GM19043 (cell line): Measurements from ENCODE around the gene MAMDC4.

Source experiments
- ATAC-seq: cut with Tn5 transposase; IDR thresholded peaks from one replicate; pipeline ENCODE4 v1.9.1; 2021; ENCODE audit warnings: low read depth; ENCODE audit not compliant: unreplicated experiment

Gene MAMDC4

DNA sequence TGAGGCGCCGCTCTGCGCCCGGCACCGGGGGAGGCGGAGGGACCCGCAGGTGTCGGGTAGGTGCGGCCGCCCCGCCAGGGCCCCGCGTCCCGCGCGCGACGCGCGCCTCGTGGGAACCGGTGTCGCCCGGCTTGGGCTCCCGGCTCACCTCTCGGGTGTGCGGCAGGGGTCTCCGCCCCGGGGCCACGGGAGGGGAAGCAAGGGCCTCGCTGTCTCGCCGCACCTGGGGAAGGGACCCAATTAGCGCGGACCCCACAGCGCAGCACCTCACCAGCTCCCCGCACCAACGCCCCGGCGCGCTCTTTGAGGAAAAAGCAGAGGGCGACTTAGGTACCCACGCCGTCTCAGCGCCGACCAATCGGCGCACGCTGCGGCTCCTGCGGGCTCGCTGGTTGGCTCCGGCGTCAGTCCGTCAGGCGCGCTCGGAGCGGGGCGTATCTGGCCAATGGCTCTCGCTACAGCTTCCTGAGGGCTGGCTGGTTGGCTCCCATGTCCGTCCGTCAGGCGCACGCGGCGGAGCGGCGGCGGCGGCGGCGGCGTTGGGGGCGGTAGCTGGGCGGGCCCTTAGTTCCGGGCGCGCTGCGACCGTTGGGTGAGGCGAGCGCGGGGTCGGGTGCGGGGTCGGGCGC is 33.9 kb downstream of the MAMDC4 start, which contains the start of gene TRAF2:
Gene TRAF2 (plus strand): TSS at position 567 of the 629 bp plus-strand sequence. CDS start 12,225 bp downstream, outside the sequence.
- peak; percentile 83 for ATAC-seq

GRCh38 chr9:136886610-136887597 is 34.8 kb downstream of the MAMDC4 start:
- ATAC-seq = no peak

DNA sequence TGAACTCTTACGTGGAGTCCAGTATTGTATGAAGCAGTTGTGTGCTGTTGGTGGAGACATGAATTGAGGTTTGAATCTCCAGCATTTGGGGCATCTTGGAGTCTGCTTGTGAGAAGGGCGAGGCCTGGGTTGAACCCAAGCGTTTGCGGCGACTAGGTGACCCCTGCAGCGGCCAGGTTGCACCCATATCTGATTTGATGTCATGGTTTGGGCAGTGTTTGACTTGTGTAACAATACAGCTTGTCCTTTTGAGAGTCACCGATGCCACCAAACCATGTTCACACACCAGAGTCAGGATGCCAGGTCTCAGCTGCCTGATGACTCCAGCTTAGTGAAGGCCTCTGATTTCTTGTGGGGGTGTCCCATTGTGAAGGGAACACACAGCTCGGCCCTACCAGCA is 36.3 kb downstream of the MAMDC4 start:
- ATAC-seq = no peak

- ATAC-seq = no peak
Observed at GRCh38 chr9:136889858-136890257, 37.7 kb downstream of the MAMDC4 start.

DNA sequence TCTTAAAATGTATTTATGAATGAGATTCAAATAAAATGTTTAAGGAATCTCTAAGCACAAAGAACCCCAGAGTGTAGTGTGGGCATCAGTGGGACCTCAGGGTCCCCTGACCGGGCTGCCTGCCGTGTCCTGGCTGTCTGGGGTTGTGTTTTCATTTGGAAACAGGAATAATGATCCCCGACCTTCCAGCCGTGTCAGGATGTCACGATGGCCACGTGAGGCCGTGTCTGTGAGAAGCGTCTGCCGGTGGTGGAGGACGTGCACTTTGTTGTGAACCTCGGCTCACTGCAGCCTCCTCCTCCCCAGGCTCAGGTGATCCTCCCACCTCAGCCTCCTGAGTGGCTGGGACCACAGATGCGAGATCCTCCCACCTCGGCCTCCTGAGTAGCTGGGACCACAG is 38.5 kb downstream of the MAMDC4 start:
- no peak for ATAC-seq

GRCh38 chr9:136896027-136896426 is 43.9 kb downstream of the MAMDC4 start:
- no peak for ATAC-seq

GRCh38 chr9:136898483-136899100 is 46.4 kb downstream of the MAMDC4 start:
- no peak for ATAC-seq

- no peak for ATAC-seq
Observed at GRCh38 chr9:136899196-136899595, 47.0 kb downstream of the MAMDC4 start.

- no peak for ATAC-seq
Observed at GRCh38 chr9:136900556-136900955, 48.4 kb downstream of the MAMDC4 start.

DNA sequence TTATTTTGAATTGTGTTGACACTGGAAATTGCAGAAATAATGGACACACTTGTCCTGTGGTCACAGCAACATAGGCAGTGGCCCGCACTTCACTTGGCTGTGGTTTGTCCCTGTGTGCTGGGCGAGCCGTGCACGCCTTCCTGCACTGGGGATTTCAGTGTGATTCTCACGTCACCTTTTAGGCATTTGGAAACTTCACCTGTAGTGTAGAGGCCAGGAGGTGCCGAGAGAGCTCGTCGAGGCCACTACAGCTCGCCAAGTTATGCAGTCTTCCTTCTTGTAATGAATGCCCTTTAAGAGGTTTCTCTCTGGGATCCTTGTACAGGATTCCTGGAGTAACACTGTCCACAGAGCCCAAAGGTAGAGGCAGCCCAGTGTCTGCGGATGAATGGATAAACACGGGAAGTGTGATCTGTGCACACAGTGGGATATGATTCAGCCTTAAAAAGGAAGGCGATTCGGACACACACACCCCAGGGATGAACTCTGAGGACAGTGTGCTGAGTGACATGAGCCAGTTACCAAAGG is 48.9 kb downstream of the MAMDC4 start:
- no peak for ATAC-seq

- ATAC-seq = no peak
Observed at GRCh38 chr9:136901516-136902258, 49.5 kb downstream of the MAMDC4 start.

DNA sequence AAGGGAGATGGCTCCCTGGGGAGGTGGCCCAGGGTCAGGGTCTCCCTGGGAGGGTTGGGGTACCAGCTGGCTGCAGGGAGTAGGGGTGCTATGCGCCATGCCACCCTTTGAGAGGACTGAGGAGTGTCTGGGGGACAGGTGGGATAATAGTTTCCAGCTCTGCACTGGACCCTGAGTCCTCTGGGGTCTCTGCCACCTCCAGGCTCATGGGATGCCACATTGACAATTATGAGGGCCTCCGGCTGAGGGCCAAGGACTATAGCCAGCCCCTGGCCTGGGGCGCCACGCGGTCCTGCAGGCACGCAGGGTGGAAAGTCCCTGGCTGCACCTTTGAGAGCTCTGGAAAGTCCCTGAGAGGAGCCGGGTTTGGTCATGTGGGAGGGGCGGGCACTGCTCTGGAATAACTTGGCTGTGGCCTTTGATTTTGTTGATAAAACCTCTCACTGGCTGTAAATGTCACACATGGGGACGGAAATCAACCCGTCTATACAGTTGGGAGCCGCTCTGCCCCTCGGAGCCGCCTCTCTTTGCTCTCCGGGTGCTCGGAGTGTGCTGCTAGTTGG is 50.2 kb downstream of the MAMDC4 start:
- ATAC-seq = no peak

GRCh38 chr9:136903041-136903554 is 51.0 kb downstream of the MAMDC4 start:
- ATAC-seq = no peak

DNA sequence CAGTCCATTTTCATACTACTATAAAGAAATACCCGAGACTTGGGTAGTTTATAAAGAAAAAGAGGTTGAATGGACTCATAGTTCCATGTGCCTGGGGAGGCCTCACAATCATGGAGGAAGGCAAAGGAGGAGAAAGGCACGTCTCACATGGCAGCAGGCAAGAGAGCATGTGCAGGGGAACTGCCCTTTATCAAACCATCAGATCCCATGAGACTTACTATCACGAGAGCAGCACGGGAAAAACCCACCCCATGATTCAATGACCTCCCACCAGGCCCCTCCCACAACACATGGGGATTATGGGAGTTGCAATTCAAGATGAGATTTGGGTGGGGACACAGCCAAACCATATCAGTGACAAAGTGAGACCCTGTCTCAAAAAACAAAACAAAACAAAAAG is 54.1 kb downstream of the MAMDC4 start:
- ATAC-seq = no peak

DNA sequence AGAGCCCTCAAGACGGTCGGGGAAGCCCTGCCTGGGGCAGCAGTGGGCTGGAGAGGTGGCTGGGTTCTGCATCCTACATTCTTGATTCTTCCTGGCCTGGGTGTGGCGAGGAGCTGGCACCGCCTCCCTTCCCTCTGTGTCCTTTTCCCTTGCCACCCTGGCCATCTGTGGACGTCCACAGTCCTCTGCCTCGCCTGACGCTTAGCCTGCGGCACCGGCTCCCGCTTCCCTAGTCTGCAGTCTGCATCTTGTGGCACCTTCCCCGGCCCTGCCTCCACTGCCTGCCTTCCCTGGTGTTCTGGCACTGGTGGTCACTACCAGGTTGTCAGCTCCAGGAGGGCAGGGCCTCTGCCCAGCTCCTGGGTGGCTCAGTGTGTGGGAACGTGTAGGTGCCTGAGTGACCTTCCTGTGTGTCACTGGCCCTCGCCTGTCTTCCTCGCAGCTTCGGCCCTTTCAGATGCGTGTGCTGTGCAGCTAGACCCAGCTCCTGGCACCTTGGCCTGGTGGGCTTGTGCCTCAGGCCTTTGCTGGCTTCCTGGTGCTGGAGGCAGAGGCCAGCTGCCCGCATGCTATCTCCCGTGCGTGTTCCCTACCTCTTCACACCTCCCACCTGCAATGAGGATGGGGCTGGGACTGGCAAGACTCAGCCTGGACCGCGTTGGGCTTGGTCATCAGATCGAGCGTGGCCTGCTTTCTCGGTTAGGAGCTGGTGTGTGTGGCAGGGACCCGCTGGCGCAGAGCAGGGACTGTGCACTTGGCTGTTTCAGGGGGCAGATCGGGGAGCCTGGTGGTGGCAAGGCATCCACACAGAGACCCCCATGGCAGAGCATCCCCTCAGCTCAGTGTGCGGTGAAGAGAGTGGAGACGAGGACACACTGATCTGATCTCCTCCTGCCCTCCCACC is 55.1 kb downstream of the MAMDC4 start:
- no peak for ATAC-seq
